ENCODE data around the gene ZNF672. TPM values are rescaled to one million over a fixed set of nuclear protein-coding genes. Genes with fewer than 3 reads are reported as not detected.
A peak's percentile ranks its signal among the peaks of the same experiment; 100 is the strongest.

The ZNF672 gene
- total RNA-seq, 4 donors from 2014 or later: 25.5 to 40.8 (median 26.8) TPM

DNA sequence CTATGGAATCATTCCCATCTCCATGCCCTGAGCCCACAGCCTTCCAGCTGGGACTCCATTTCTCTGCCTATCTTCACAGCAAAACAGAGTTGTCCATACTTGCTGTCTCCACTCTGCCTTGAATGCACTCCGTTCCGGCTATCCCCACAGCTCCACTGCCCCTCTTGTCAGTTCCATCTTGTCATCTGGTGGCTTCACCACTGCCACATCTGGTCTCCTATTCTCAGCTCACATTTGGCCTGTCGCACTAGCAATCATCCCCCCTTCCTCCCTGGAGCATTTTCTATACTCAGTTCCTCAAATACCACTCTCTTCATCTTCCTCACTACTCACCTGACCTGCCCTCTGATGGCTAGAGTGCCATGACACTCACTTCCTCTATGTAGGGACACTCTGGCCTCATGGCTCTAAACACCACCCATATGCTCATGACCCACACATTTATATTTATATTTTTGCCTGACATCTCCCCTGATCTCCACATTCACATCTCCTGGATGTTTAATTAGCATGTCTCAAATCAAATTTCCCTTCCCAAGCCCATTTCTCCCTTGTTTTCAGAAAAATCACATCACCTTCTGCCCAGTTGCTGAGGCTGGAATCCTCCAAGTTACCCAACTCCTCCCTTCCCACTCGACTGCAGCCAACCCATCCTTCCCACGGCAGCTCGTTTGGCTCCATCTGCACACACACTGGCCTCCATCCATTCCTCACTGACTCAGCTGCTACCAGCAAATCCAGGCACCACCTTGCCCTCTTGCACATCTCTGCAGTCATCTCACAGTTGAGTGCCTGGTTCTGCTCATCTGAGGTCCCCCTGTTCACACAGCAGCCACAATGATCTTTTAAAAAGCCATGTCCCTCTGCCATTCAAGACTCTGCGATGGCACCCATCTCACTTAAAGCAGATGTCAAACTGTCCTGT, 14.7 kb downstream of the ZNF672 start:
- ATAC-seq (ENCODE audit: low FRiP score): peak; percentile 64
- no peak for DNase-seq (ENCODE audit: low spot score)

DNA sequence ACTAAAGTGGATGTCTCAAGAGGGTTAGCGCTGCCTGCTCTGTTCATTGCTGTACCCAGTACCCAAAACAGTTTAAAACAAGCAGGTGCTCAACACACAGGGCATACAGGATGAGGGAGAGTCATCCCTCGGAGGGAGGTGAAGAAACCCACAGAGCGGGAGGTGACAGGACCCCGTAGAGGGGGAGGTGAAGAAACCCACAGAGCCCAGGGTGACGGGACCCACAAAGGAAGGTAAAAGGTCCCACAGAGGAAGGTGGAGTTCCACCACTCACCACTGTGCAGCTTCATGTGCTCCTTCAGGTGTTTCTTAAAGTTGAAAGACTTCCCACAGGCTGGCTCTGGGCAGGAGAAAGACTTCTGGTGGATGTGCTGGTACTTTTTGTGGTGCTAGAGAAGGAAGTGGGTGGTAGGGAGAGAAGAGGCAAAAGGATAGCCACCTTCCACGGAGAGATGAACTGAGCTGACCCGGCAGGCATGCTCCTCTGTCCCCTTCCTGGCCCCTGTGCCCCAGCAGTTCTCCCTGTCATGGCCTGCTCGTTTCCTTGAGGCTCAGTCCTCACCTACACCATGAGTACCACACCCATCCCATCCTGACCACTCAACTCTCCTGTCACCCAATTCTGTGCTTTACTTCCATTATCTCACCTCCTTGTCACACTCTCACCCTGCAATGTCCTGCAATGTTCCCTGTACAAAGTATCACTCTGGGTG, 15.8 kb downstream of the ZNF672 start:
- no peak for DNase-seq (ENCODE audit: low spot score)
- no peak for ATAC-seq (ENCODE audit: low FRiP score)
- TF ChIP-seq, protein P1, sequence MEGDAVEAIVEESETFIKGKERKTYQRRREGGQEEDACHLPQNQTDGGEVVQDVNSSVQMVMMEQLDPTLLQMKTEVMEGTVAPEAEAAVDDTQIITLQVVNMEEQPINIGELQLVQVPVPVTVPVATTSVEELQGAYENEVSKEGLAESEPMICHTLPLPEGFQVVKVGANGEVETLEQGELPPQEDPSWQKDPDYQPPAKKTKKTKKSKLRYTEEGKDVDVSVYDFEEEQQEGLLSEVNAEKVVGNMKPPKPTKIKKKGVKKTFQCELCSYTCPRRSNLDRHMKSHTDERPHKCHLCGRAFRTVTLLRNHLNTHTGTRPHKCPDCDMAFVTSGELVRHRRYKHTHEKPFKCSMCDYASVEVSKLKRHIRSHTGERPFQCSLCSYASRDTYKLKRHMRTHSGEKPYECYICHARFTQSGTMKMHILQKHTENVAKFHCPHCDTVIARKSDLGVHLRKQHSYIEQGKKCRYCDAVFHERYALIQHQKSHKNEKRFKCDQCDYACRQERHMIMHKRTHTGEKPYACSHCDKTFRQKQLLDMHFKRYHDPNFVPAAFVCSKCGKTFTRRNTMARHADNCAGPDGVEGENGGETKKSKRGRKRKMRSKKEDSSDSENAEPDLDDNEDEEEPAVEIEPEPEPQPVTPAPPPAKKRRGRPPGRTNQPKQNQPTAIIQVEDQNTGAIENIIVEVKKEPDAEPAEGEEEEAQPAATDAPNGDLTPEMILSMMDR (IDR thresholded peaks at IDR 0.05): no peak

More for the DNA sequence above, 14.7 kb downstream of the ZNF672 start:
- TF ChIP-seq, protein P1 (IDR thresholded peaks at IDR 0.05): no peak

GRCh38 chr1:248855580-248855979, 17.6 kb downstream of the ZNF672 start:
- ATAC-seq (ENCODE audit: low FRiP score) (no peak), DNase-seq (ENCODE audit: low spot score) (no peak)
- TF ChIP-seq, protein P1 (IDR thresholded peaks at IDR 0.05): no peak

GRCh38 chr1:248856176-248856575, 18.2 kb downstream of the ZNF672 start:
- TF ChIP-seq, protein P1 (IDR thresholded peaks at IDR 0.05): no peak
- ATAC-seq (ENCODE audit: low FRiP score): no peak
- DNase-seq (ENCODE audit: low spot score): no peak

- TF ChIP-seq, protein P1 (IDR thresholded peaks at IDR 0.05): no peak
- ATAC-seq (ENCODE audit: low FRiP score) (no peak), DNase-seq (ENCODE audit: low spot score) (no peak)
These were observed 19.2 kb downstream of the ZNF672 start for GRCh38 chr1:248857201-248857600.

GRCh38 chr1:248857749-248858095, 19.7 kb downstream of the ZNF672 start:
- no peak for DNase-seq (ENCODE audit: low spot score)
- ATAC-seq (ENCODE audit: low FRiP score): no peak
- TF ChIP-seq, protein P1 (IDR thresholded peaks at IDR 0.05): no peak
